ENCODE data around the gene SIGLEC14. TPM values are rescaled to one million over a fixed set of nuclear protein-coding genes. Genes with fewer than 3 reads are reported as not detected.

The SIGLEC14 gene
- total RNA-seq, 1 experiment from 2014 or later: not detected

GRCh38 chr19:51668216-51668615 is 21.6 kb upstream of the SIGLEC14 start:
- intact Hi-C loops (cut with micrococcal nuclease; ENCODE audit: unreplicated experiment) (no loop called here), in situ Hi-C loops (cut with HindIII; ENCODE audit: low pct_unique_long_range_greater_than_20kb, low sequenced_read_pairs) (no loop called here)
- no peaks in the 10 kb centered on the region for H3K4me1 ChIP-seq (ENCODE audit: control insufficient read depth, insufficient read depth, low read length)
- H3K27me3 ChIP-seq (ENCODE audit: control insufficient read depth, insufficient read depth, low read length): no peaks in the 10 kb centered on the region
- no TSS peak for BruUV-seq (replicated peaks)
- no peaks in the 10 kb centered on the region for H3K9me3 ChIP-seq (ENCODE audit: control insufficient read depth, insufficient read depth, low read depth, low read length)
- no peak overlapping the region for H3K27ac ChIP-seq (ENCODE audit: low read length)
- DNase-seq (ENCODE audit: low read depth, low spot score): no peak
- ChIA-PET POLR2A (no interaction called here), CTCF (no interaction called here)
- no peaks in the 10 kb centered on the region for H3K36me3 ChIP-seq (ENCODE audit: control insufficient read depth, insufficient read depth, low read length)
- TF ChIP-seq POLR2AphosphoS5 (IDR thresholded peaks at IDR 0.05; ENCODE audit: low read depth, low read length): no peak
- TF ChIP-seq, protein P1, sequence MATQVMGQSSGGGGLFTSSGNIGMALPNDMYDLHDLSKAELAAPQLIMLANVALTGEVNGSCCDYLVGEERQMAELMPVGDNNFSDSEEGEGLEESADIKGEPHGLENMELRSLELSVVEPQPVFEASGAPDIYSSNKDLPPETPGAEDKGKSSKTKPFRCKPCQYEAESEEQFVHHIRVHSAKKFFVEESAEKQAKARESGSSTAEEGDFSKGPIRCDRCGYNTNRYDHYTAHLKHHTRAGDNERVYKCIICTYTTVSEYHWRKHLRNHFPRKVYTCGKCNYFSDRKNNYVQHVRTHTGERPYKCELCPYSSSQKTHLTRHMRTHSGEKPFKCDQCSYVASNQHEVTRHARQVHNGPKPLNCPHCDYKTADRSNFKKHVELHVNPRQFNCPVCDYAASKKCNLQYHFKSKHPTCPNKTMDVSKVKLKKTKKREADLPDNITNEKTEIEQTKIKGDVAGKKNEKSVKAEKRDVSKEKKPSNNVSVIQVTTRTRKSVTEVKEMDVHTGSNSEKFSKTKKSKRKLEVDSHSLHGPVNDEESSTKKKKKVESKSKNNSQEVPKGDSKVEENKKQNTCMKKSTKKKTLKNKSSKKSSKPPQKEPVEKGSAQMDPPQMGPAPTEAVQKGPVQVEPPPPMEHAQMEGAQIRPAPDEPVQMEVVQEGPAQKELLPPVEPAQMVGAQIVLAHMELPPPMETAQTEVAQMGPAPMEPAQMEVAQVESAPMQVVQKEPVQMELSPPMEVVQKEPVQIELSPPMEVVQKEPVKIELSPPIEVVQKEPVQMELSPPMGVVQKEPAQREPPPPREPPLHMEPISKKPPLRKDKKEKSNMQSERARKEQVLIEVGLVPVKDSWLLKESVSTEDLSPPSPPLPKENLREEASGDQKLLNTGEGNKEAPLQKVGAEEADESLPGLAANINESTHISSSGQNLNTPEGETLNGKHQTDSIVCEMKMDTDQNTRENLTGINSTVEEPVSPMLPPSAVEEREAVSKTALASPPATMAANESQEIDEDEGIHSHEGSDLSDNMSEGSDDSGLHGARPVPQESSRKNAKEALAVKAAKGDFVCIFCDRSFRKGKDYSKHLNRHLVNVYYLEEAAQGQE (IDR thresholded peaks at IDR 0.05; ENCODE audit: insufficient read depth in 1 of 2, low read depth in 2 of 2, low read length in 1 of 2): no peak
- TF ChIP-seq TCF7L2 (IDR thresholded peaks at IDR 0.05; ENCODE audit: low read depth, low read length): no peak
- ATAC-seq: no peak
- no peak overlapping the region for H3K4me3 ChIP-seq (ENCODE audit: low read depth in 2 of 2, low read length in 2 of 2)

- ATAC-seq: no peak
- in situ Hi-C loops (cut with HindIII; ENCODE audit: low pct_unique_long_range_greater_than_20kb, low sequenced_read_pairs) (no loop called here), intact Hi-C loops (cut with micrococcal nuclease; ENCODE audit: unreplicated experiment) (no loop called here)
- ChIA-PET POLR2A (no interaction called here), CTCF (no interaction called here)
- no peak for DNase-seq (ENCODE audit: low read depth, low spot score)
- TF ChIP-seq TCF7L2 (IDR thresholded peaks at IDR 0.05; ENCODE audit: low read depth, low read length) (no peak), CTCF (IDR thresholded peaks at IDR 0.05) (peak; percentile 41)
- H3K27me3 ChIP-seq (ENCODE audit: control insufficient read depth, insufficient read depth, low read length): peaks cover 2% of the 10 kb centered on the region; the same call in 1 of the 2 replicates
- H3K4me3 ChIP-seq (ENCODE audit: low read depth in 2 of 2, low read length in 2 of 2): no peak overlapping the region
- BruUV-seq (replicated peaks): no TSS peak
- H3K27ac ChIP-seq (ENCODE audit: low read length): no peak overlapping the region
- no peaks in the 10 kb centered on the region for H3K9me3 ChIP-seq (ENCODE audit: control insufficient read depth, insufficient read depth, low read depth, low read length)
- no peaks in the 10 kb centered on the region for H3K36me3 ChIP-seq (ENCODE audit: control insufficient read depth, insufficient read depth, low read length)
- no peaks in the 10 kb centered on the region for H3K4me1 ChIP-seq (ENCODE audit: control insufficient read depth, insufficient read depth, low read length)
Observed at GRCh38 chr19:51664997-51665396, 18.4 kb upstream of the SIGLEC14 start.

DNA sequence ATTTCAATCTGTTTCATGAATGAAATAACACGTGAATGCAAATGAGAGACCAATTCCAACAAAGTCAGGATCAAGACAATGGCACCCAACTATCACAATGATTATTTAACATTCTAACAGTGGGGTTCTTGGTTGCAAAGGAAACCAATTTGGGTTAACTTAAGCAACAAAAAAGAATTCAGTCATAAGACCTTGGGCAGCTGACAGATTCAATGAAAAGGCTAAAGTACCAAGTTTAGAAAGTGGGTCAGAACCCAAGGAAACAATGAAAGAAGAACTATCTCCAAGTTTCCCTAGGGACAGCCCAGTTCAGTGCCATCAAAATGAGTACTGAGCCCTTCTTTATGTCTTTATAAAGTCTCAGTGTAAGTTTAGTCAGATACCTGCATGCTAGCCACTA is 17.5 kb upstream of the SIGLEC14 start:
- CTCF ChIA-PET: no interaction called here
- no TSS peak for BruUV-seq (replicated peaks)
- peaks cover 2% of the 10 kb centered on the region; the same call in 1 of the 2 replicates for H3K27me3 ChIP-seq (ENCODE audit: control insufficient read depth, insufficient read depth, low read length)
- no peak overlapping the region for H3K4me3 ChIP-seq (ENCODE audit: low read depth in 2 of 2, low read length in 2 of 2)
- POLR2A ChIA-PET: no interaction called here
- H3K36me3 ChIP-seq (ENCODE audit: control insufficient read depth, insufficient read depth, low read length): no peaks in the 10 kb centered on the region
- DNase-seq (ENCODE audit: low read depth, low spot score) (no peak), ATAC-seq (no peak)
- TF ChIP-seq, protein P1 (IDR thresholded peaks at IDR 0.05; ENCODE audit: insufficient read depth in 1 of 2, low read depth in 2 of 2, low read length in 1 of 2): no peak
- TF ChIP-seq CTCF (IDR thresholded peaks at IDR 0.05): no peak
- no peak for TF ChIP-seq TCF7L2 (IDR thresholded peaks at IDR 0.05; ENCODE audit: low read depth, low read length)
- TF ChIP-seq SIN3A (IDR thresholded peaks at IDR 0.05; ENCODE audit: borderline replicate concordance, insufficient read depth, low read depth, low read length): no peak
- TF ChIP-seq POLR2AphosphoS5 (IDR thresholded peaks at IDR 0.05; ENCODE audit: low read depth, low read length): no peak
- in situ Hi-C loops (cut with HindIII; ENCODE audit: low pct_unique_long_range_greater_than_20kb, low sequenced_read_pairs): no loop called here
- no peaks in the 10 kb centered on the region for H3K4me1 ChIP-seq (ENCODE audit: control insufficient read depth, insufficient read depth, low read length)
- intact Hi-C loops (cut with micrococcal nuclease; ENCODE audit: unreplicated experiment): no loop called here
- H3K9me3 ChIP-seq (ENCODE audit: control insufficient read depth, insufficient read depth, low read depth, low read length): no peaks in the 10 kb centered on the region
- H3K27ac ChIP-seq (ENCODE audit: low read length): no peak overlapping the region
